ENCODE data around the gene TACC3. TPM values are rescaled to one million over a fixed set of nuclear protein-coding genes. Genes with fewer than 3 reads are reported as not detected.

TACC3 gene
- total RNA-seq, 1 experiment from 2014 or later, result 156 TPM

- H2BK12ac ChIP-seq (ENCODE audit: insufficient read length, low read depth, low read length), result no peak overlapping the region
- H3K9me3 ChIP-seq (ENCODE audit: control insufficient read depth, low read depth, low read length), result no peaks in the 10 kb centered on the region
- no peak for TF ChIP-seq CTCF (conservative IDR thresholded peaks at IDR 0.05)
- H3K4ac ChIP-seq (ENCODE audit: low read depth, low read length), result no peak overlapping the region
- no peaks in the 10 kb centered on the region for H3K27me3 ChIP-seq (ENCODE audit: insufficient read depth, low read length)
- DNase-seq, result no peak
- Mint-ChIP-seq H3K36me3 (ENCODE audit: insufficient read depth in 1 of 3, low read depth in 3 of 3) (no peaks in the 10 kb centered on the region), H3K4me3 (no peak overlapping the region), H3K27me3 (ENCODE audit: low read depth) (no peaks in the 10 kb centered on the region; the same call in 1 of the 2 replicates), H3K9me3 (no peaks in the 10 kb centered on the region), H3K4me1 (peaks cover 8 to 21% of the 10 kb centered on the region in 2 experiments), H3K27ac (peak overlapping the region in 1 of 3 experiments; percentile 77; a peak in 1 of 7 replicates)
- H4K91ac ChIP-seq (ENCODE audit: insufficient read length, low read depth, low read length), result no peak overlapping the region
- no peak overlapping the region for H3K27ac ChIP-seq (ENCODE audit: insufficient read length, low read depth, low read length)
- no peak overlapping the region for H2BK15ac ChIP-seq (ENCODE audit: low read depth, low read length)
- H2BK5ac ChIP-seq (ENCODE audit: insufficient read length, low read length), result no peak overlapping the region
- H2AK5ac ChIP-seq (ENCODE audit: insufficient read length, low read length), result no peak overlapping the region
- H3K9ac ChIP-seq (ENCODE audit: extremely low read depth, insufficient read length, low read length), result no peak overlapping the region
- H3K56ac ChIP-seq (ENCODE audit: insufficient read length, low read depth, low read length), result no peak overlapping the region
- H3K18ac ChIP-seq (ENCODE audit: insufficient read length, low read depth, low read length), result no peak overlapping the region
- no peaks in the 10 kb centered on the region for H3K23me2 ChIP-seq (ENCODE audit: insufficient read length, low read depth, low read length, poor library complexity, severe bottlenecking)
- H2AFZ ChIP-seq (ENCODE audit: low read length), result no peak overlapping the region
- H3K4me1 ChIP-seq (ENCODE audit: insufficient read depth, low read length), result no peaks in the 10 kb centered on the region
- no peaks in the 10 kb centered on the region for H3K79me1 ChIP-seq (ENCODE audit: insufficient read depth, low read depth, low read length, poor library complexity, severe bottlenecking)
- no peak overlapping the region for H4K8ac ChIP-seq (replicated peaks; ENCODE audit: insufficient read length, low read depth, low read length)
- H3T11ph ChIP-seq (ENCODE audit: low read length), result no peak overlapping the region
- H3K4me2 ChIP-seq (ENCODE audit: insufficient read depth, insufficient read length, low read length), result no peak overlapping the region
- H3K79me2 ChIP-seq (ENCODE audit: insufficient read depth, low read length), result no peaks in the 10 kb centered on the region
- no peak overlapping the region for H2BK20ac ChIP-seq (ENCODE audit: low read depth, low read length, poor library complexity, severe bottlenecking)
- H4K20me1 ChIP-seq (ENCODE audit: control insufficient read depth, insufficient read depth, insufficient read length), result no peaks in the 10 kb centered on the region
- no CpG with 5 or more reads among the region's 17 CpGs for WGBS (ENCODE audit: extremely low coverage, insufficient read length, low lambda C conversion rate)
- H3K14ac ChIP-seq (ENCODE audit: insufficient read depth, low read length), result no peak overlapping the region; the same call in 1 of the 2 replicates
- no peak overlapping the region for H4K5ac ChIP-seq (ENCODE audit: insufficient read length, low read depth, low read length)
- no peak overlapping the region for H3K23ac ChIP-seq (ENCODE audit: insufficient read length, low read depth, low read length)
- no peak overlapping the region for H2BK120ac ChIP-seq (ENCODE audit: low read depth, low read length, poor library complexity, severe bottlenecking)
These were observed 36.5 kb downstream of the TACC3 start for GRCh38 chr4:1757836-1758235.
